GM21723 (cell line): Measurements from ENCODE around the gene ATP9B.
"Not testable (repeated sequence)": the region's sequence is repeated elsewhere in the genome, so short reads cannot be mapped to it uniquely, and the experiment has no call there.

Experiments
- ATAC-seq: cut with Tn5 transposase; IDR thresholded peaks from one replicate; pipeline ENCODE4 v1.9.1; 2021; ENCODE audit warnings: mild to moderate bottlenecking, moderate library complexity; ENCODE audit not compliant: unreplicated experiment

Gene ATP9B

GRCh38 chr18:79071503-79072210 lies 2.5 kb downstream of the ATP9B start:
- no peak for ATAC-seq

GRCh38 chr18:79072655-79073054 lies 3.5 kb downstream of the ATP9B start:
- not testable (repeated sequence) for ATAC-seq

- no peak for ATAC-seq
These were observed 8.0 kb downstream of the ATP9B start for GRCh38 chr18:79077181-79077580.

GRCh38 chr18:79078791-79079190 lies 9.6 kb downstream of the ATP9B start:
- not testable (repeated sequence) for ATAC-seq

GRCh38 chr18:79092874-79093273 lies 23.7 kb downstream of the ATP9B start:
- no peak for ATAC-seq

- ATAC-seq, result no peak
These were observed 24.8 kb downstream of the ATP9B start for GRCh38 chr18:79093986-79094385.

- no peak for ATAC-seq
These were observed 26.0 kb downstream of the ATP9B start for GRCh38 chr18:79095216-79095615.

GRCh38 chr18:79100944-79101343 lies 31.8 kb downstream of the ATP9B start:
- ATAC-seq, result no peak

GRCh38 chr18:79102886-79103285 lies 33.7 kb downstream of the ATP9B start:
- no peak for ATAC-seq

GRCh38 chr18:79104137-79104536 lies 34.9 kb downstream of the ATP9B start:
- ATAC-seq, result no peak

- no peak for ATAC-seq
These were observed 36.3 kb downstream of the ATP9B start for GRCh38 chr18:79105455-79105854.

- no peak for ATAC-seq
These were observed 36.9 kb downstream of the ATP9B start for GRCh38 chr18:79106084-79106483.

GRCh38 chr18:79107886-79108285 lies 38.7 kb downstream of the ATP9B start:
- no peak for ATAC-seq

GRCh38 chr18:79108549-79109215 lies 39.5 kb downstream of the ATP9B start:
- ATAC-seq, result no peak

- no peak for ATAC-seq
These were observed 42.3 kb downstream of the ATP9B start for GRCh38 chr18:79111483-79111882.

GRCh38 chr18:79117385-79117784 lies 48.2 kb downstream of the ATP9B start:
- ATAC-seq, result no peak

- no peak for ATAC-seq
These were observed 48.6 kb downstream of the ATP9B start for GRCh38 chr18:79117788-79118187.

- no peak for ATAC-seq
These were observed 49.6 kb downstream of the ATP9B start for GRCh38 chr18:79118797-79119196.

- no peak for ATAC-seq
These were observed 52.7 kb downstream of the ATP9B start for GRCh38 chr18:79121746-79122474.

GRCh38 chr18:79123948-79124347 lies 54.8 kb downstream of the ATP9B start:
- no peak for ATAC-seq

- no peak for ATAC-seq
These were observed 59.9 kb downstream of the ATP9B start for GRCh38 chr18:79129120-79129519.

- no peak for ATAC-seq
These were observed 64.5 kb downstream of the ATP9B start for GRCh38 chr18:79133724-79134123.
